GM12865 (cell line): ENCODE results near the gene MOB2.

Experiments used
- DNase-seq: peaks from one replicate; pipeline ENCODE4 v3.0.0; 2010; ENCODE audit warnings: low read depth
- H3K4me3 ChIP-seq: 2 replicates; pipeline ENCODE4 v1.5.1; 2011; ENCODE audit warnings: mild to moderate bottlenecking, low read depth, low read length, control low read depth
- CTCF ChIP-seq: IDR thresholded peaks from 2 replicates; pipeline ENCODE4 v1.5.1; 2011; ENCODE audit warnings: low read length, control low read depth, low read depth, inconsistent platforms; ENCODE audit not compliant: insufficient read depth; ENCODE audit errors: missing control alignments

Gene MOB2

GRCh38 chr11:1484695-1485503 is 1.7 kb downstream of the MOB2 start:
- no peak overlapping the region for H3K4me3 ChIP-seq
- DNase-seq = no peak
- TF ChIP-seq CTCF = no peak

GRCh38 chr11:1484061-1484671 is 2.4 kb downstream of the MOB2 start:
- no peak for TF ChIP-seq CTCF
- no peak overlapping the region for H3K4me3 ChIP-seq
- DNase-seq = no peak

- TF ChIP-seq CTCF = no peak
- DNase-seq = no peak
- no peak overlapping the region for H3K4me3 ChIP-seq
Observed at GRCh38 chr11:1483445-1483961, 3.1 kb downstream of the MOB2 start.

GRCh38 chr11:1482581-1483444 is 3.8 kb downstream of the MOB2 start:
- H3K4me3 ChIP-seq = no peak overlapping the region
- TF ChIP-seq CTCF = no peak
- DNase-seq = no peak

- DNase-seq = no peak
- no peak overlapping the region for H3K4me3 ChIP-seq
- TF ChIP-seq CTCF = no peak
Observed at GRCh38 chr11:1481861-1482441, 4.6 kb downstream of the MOB2 start.

- no peak overlapping the region for H3K4me3 ChIP-seq
- TF ChIP-seq CTCF = no peak
- DNase-seq = no peak
Observed at GRCh38 chr11:1481483-1481825, 5.1 kb downstream of the MOB2 start.
